AG10803 (cell line): Measurements from ENCODE around the gene TTLL13.

Experiments used
- DNase-seq: peaks from one replicate; pipeline ENCODE4 v3.0.0; 2010; ENCODE audit warnings: low read depth
- H3K4me3 ChIP-seq: 2 replicates; pipeline ENCODE4 v1.5.1; 2011; ENCODE audit warnings: mild to moderate bottlenecking, low read length, control low read depth
- TF ChIP-seq, protein P1 (sequence below): conservative IDR thresholded peaks from 2 replicates; pipeline ENCODE4 v1.5.1; 2011; ENCODE audit warnings: mild to moderate bottlenecking, low read length, control low read depth, inconsistent platforms

Gene TTLL13

DNA sequence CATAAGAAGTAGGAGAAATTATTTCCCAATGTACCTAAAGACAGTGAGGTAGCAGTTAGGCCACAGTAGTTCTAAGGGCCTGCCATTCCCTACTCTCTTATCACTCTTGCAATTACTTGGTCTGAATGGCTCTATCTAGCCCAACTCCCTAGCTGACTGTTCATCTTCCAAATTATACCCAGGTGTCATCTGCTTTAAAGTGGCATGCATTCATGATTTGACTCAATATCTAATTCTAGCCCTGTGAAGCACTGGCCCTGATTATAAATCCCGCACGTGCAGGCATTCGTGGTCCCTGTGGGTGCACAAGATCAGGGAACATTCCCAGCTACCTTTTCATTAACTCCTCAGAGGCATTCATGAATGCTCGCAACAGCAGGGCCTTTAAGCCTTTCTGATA is 59.7 kb downstream of the TTLL13 start:
- no peak overlapping the region for H3K4me3 ChIP-seq

More for the DNA sequence above, 59.7 kb downstream of the TTLL13 start:
- no peak for DNase-seq
- TF ChIP-seq, protein P1, sequence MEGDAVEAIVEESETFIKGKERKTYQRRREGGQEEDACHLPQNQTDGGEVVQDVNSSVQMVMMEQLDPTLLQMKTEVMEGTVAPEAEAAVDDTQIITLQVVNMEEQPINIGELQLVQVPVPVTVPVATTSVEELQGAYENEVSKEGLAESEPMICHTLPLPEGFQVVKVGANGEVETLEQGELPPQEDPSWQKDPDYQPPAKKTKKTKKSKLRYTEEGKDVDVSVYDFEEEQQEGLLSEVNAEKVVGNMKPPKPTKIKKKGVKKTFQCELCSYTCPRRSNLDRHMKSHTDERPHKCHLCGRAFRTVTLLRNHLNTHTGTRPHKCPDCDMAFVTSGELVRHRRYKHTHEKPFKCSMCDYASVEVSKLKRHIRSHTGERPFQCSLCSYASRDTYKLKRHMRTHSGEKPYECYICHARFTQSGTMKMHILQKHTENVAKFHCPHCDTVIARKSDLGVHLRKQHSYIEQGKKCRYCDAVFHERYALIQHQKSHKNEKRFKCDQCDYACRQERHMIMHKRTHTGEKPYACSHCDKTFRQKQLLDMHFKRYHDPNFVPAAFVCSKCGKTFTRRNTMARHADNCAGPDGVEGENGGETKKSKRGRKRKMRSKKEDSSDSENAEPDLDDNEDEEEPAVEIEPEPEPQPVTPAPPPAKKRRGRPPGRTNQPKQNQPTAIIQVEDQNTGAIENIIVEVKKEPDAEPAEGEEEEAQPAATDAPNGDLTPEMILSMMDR = no peak
